Mesothelial cell of epicardium (in vitro differentiated cells): Measurements from ENCODE around the gene GGCT. TPM values are rescaled to one million over a fixed set of nuclear protein-coding genes. Genes with fewer than 3 reads are reported as not detected.

Source experiments
- DNase-seq, 2 experiments: peaks; one replicate each; pipeline ENCODE4 v3.0.0; 2021; ENCODE audit warnings: low spot score in 2 of 2; ENCODE audit not compliant: unreplicated experiment in 2 of 2
- H3K27ac Mint-ChIP-seq: 2 replicates; pipeline ENCODE4 v1.8.0; 2021; ENCODE audit warnings: mixed read lengths
- H3K27me3 Mint-ChIP-seq: 2 replicates; pipeline ENCODE4 v1.8.0; 2021; ENCODE audit warnings: low read depth, mixed read lengths
- H3K36me3 Mint-ChIP-seq: 2 replicates; pipeline ENCODE4 v1.8.0; 2021; ENCODE audit warnings: mixed read lengths
- H3K4me1 Mint-ChIP-seq: 2 replicates; pipeline ENCODE4 v1.8.0; 2021; ENCODE audit warnings: mixed read lengths
- H3K4me3 Mint-ChIP-seq: 2 replicates; pipeline ENCODE4 v1.8.0; 2021; ENCODE audit warnings: mild to moderate bottlenecking, moderate library complexity, mixed read lengths
- H3K9me3 Mint-ChIP-seq: 2 replicates; pipeline ENCODE4 v1.8.0; 2021; ENCODE audit warnings: mixed read lengths
- CTCF ChIP-seq: fragments of 200-600 bp; sonication (generic); IDR thresholded peaks from one replicate; pipeline ENCODE4 v1.5.0; 2021; ENCODE audit warnings: antibody characterized with exemption; ENCODE audit not compliant: unreplicated experiment
- total RNA-seq: library from RNA; stranded (reverse); gene quantifications from 3 replicates; pipeline ENCODE4 v1.2.1, GENCODE V29; 2021

GGCT gene
- total RNA-seq, 1 donor from 2014 or later, result 36.6 TPM

GRCh38 chr7:30472081-30472783, 32.4 kb downstream of the GGCT start:
- TF ChIP-seq CTCF, result no peak
- no peak for DNase-seq
- Mint-ChIP-seq H3K27me3 (no peaks in the 10 kb centered on the region), H3K4me3 (no peak overlapping the region), H3K4me1 (peaks cover 64% of the 10 kb centered on the region), H3K27ac (no peak overlapping the region), H3K9me3 (no peaks in the 10 kb centered on the region), H3K36me3 (no peaks in the 10 kb centered on the region)

DNA sequence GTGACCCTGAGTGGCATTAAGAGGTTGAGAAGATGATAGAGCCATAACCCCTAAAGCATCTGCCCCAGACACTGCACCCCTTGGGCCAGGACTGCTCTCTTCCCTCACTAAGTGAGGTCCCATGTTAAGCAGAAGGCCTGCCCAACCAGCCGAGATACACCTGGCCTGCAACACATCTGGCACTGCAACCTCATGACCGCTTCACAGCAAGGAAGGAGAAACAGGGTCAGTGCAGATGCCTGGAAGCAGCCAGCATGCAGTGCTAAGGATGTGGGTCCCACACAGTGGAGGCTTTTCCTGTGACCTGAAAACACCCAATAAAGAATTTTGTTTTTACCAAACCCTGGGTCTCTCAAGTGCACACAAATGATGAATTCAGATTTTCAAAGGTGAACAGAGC, 33.4 kb downstream of the GGCT start:
- no peak for DNase-seq
- no peaks in the 10 kb centered on the region for H3K27me3 Mint-ChIP-seq
- H3K4me3 Mint-ChIP-seq, result no peak overlapping the region
- H3K9me3 Mint-ChIP-seq, result no peaks in the 10 kb centered on the region
- H3K4me1 Mint-ChIP-seq, result peaks cover 59% of the 10 kb centered on the region
- H3K27ac Mint-ChIP-seq, result peak overlapping the region; percentile 91
- H3K36me3 Mint-ChIP-seq, result no peaks in the 10 kb centered on the region
- no peak for TF ChIP-seq CTCF

GRCh38 chr7:30470771-30471170, 33.9 kb downstream of the GGCT start:
- H3K27ac Mint-ChIP-seq, result peak overlapping the region; percentile 91
- H3K4me3 Mint-ChIP-seq, result no peak overlapping the region
- H3K36me3 Mint-ChIP-seq, result no peaks in the 10 kb centered on the region
- peaks cover 63% of the 10 kb centered on the region for H3K4me1 Mint-ChIP-seq
- H3K27me3 Mint-ChIP-seq, result no peaks in the 10 kb centered on the region
- peak in 1 of 2 experiments; percentile 34 for DNase-seq
- no peak for TF ChIP-seq CTCF
- no peaks in the 10 kb centered on the region for H3K9me3 Mint-ChIP-seq

- no peaks in the 10 kb centered on the region for H3K36me3 Mint-ChIP-seq
- peak overlapping the region; percentile 91 for H3K27ac Mint-ChIP-seq
- no peak for TF ChIP-seq CTCF
- peak in 1 of 2 experiments; percentile 36 for DNase-seq
- H3K27me3 Mint-ChIP-seq, result no peaks in the 10 kb centered on the region
- peaks cover 68% of the 10 kb centered on the region for H3K4me1 Mint-ChIP-seq
- no peaks in the 10 kb centered on the region for H3K9me3 Mint-ChIP-seq
- H3K4me3 Mint-ChIP-seq, result no peak overlapping the region
Measured at GRCh38 chr7:30470163-30470770, 34.4 kb downstream of the GGCT start.

DNA sequence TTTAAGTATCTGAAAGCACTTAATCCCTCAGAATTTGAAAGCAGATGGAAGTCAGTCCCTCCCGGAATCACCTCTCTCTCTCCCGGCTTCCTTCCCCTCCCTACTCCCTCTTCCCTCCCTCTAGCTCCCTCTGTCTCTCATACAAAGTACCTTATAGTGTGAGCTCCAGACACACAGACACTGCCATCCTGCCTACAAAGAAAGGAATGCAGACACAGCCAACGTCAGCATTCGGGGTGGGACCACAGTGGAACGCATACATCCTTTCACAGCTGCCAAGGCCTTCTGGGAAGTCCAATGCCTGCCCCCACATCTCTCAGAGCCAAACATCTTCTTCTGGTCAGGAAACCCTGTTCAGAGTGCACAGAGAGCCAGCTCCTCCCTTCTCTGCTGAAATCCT, 35.3 kb downstream of the GGCT start:
- Mint-ChIP-seq H3K4me1 (peaks cover 73% of the 10 kb centered on the region), H3K27me3 (no peaks in the 10 kb centered on the region), H3K9me3 (no peaks in the 10 kb centered on the region), H3K4me3 (no peak overlapping the region), H3K36me3 (no peaks in the 10 kb centered on the region), H3K27ac (peak overlapping the region; percentile 91)
- no peak for TF ChIP-seq CTCF
- peak in 1 of 2 experiments; percentile 72 for DNase-seq
